Panc1 (cell line): ENCODE data around the gene CPLANE2. TPM values are rescaled to one million over a fixed set of nuclear protein-coding genes. Genes with fewer than 3 reads are reported as not detected.
"Not testable (repeated sequence)": the region's sequence is repeated elsewhere in the genome, so short reads cannot be mapped to it uniquely, and the experiment has no call there.

Experiments
- ATAC-seq: fragments of 200-7000 bp; cut with Tn5 transposase; 2 replicates; pipeline ENCODE4 v1.9.1; 2020; ENCODE audit warnings: mild to moderate bottlenecking, moderate library complexity
- BruUV-seq: library from RNA; stranded (reverse); fragments of 400-500 nt; replicated peaks from 2 replicates; lab custom pipeline; 2021; lab: Mats Ljungman, UMichigan
- CTCF ChIA-PET: fragments of 300-600 bp; sonication (Branson Sonifier 250); formaldehyde crosslinking; loops from one replicate; lab custom pipeline; 2022; ENCODE audit warnings: antibody characterized with exemption; lab: Charles Lee
- POLR2A ChIA-PET: fragments of 300-600 bp; sonication (Branson Sonifier 250); formaldehyde crosslinking; loops from one replicate; lab custom pipeline; 2022; ENCODE audit warnings: antibody characterized with exemption; lab: Charles Lee
- DNase-seq: peaks from one replicate; pipeline ENCODE4 v3.0.0-alpha.2; 2010; ENCODE audit warnings: low read depth, low spot score
- H3K27ac ChIP-seq: 2 replicates; pipeline ENCODE4 v1.5.1; 2011; ENCODE audit warnings: mild to moderate bottlenecking, low read length, inconsistent platforms
- H3K27me3 ChIP-seq: fragments of 200-500 bp; sonication (Bioruptor generic); 2 replicates; pipeline ENCODE4 v1.6.0; 2014; ENCODE audit warnings: low read length, inconsistent platforms; ENCODE audit not compliant: control insufficient read depth, insufficient read depth
- H3K36me3 ChIP-seq: fragments of 200-500 bp; sonication (Bioruptor generic); 2 replicates; pipeline ENCODE4 v1.5.1; 2014; ENCODE audit warnings: inconsistent platforms, mild to moderate bottlenecking, low read length, moderate library complexity; ENCODE audit not compliant: control insufficient read depth, insufficient read depth
- H3K4me1 ChIP-seq: 2 replicates; pipeline ENCODE4 v1.5.1; 2011; ENCODE audit warnings: inconsistent platforms, mild to moderate bottlenecking, low read length, moderate library complexity; ENCODE audit not compliant: control insufficient read depth, insufficient read depth
- H3K4me3 ChIP-seq, 2 experiments: 2 replicates each; pipeline ENCODE4 v1.5.1; 2011 to 2012; ENCODE audit warnings: low read depth in 2 of 2, low read length in 2 of 2, mild to moderate bottlenecking in 2 of 2, inconsistent platforms in 1 of 2, moderate library complexity in 1 of 2
- H3K9me3 ChIP-seq: fragments of 200-500 bp; sonication (Bioruptor generic); 2 replicates; pipeline ENCODE4 v1.5.1; 2014; ENCODE audit warnings: low read depth, mild to moderate bottlenecking, inconsistent platforms, low read length, moderate library complexity; ENCODE audit not compliant: control insufficient read depth, insufficient read depth
- CTCF ChIP-seq: fragments of 450-650 bp; IDR thresholded peaks from 2 replicates; pipeline ENCODE4 v1.5.1; 2017; ENCODE audit warnings: mild to moderate bottlenecking
- POLR2AphosphoS5 ChIP-seq: IDR thresholded peaks from 2 replicates; pipeline ENCODE4 v1.6.1; 2012; ENCODE audit warnings: mild to moderate bottlenecking, low read depth, low read length, moderate library complexity
- REST ChIP-seq, 2 experiments: IDR thresholded peaks; 2 replicates each; pipeline ENCODE4 v1.6.1; 2011 to 2012; ENCODE audit warnings: low read depth in 2 of 2, control low read depth in 1 of 2, low read length in 1 of 2, mild to moderate bottlenecking in 1 of 2, moderate library complexity in 1 of 2; ENCODE audit not compliant: insufficient read depth in 1 of 2
- SIN3A ChIP-seq: IDR thresholded peaks from 2 replicates; pipeline ENCODE4 v1.6.1; 2012; ENCODE audit warnings: low read depth, mild to moderate bottlenecking, low read length, moderate library complexity, borderline replicate concordance; ENCODE audit not compliant: insufficient read depth
- TCF7L2 ChIP-seq: IDR thresholded peaks from 2 replicates; pipeline ENCODE4 v1.6.1; 2011; ENCODE audit warnings: mild to moderate bottlenecking, low read depth, low read length, inconsistent platforms
- in situ Hi-C: cut with HindIII; loops from 2 replicates; pipeline ENCODE4 v1.10.0; 2016; ENCODE audit warnings: low sequenced_read_pairs, low pct_unique_long_range_greater_than_20kb
- intact Hi-C: fragments of 100-400 bp; cut with micrococcal nuclease; formaldehyde crosslinking; loops from one replicate; pipeline ENCODE4 v1.10.0; 2022; ENCODE audit not compliant: unreplicated experiment
- total RNA-seq: library from RNA; stranded (reverse); gene quantifications from one replicate; pipeline ENCODE4 v1.2.1, GENCODE V29; 2021; ENCODE audit not compliant: unreplicated experiment

The CPLANE2 gene
- total RNA-seq, 1 experiment from 2014 or later: 17.8 TPM

- Histone ChIP-seq H3K4me3 (no peak overlapping the region), H3K27ac (no peak overlapping the region), H3K9me3 (no peaks in the 10 kb centered on the region), H3K27me3 (no peaks in the 10 kb centered on the region), H3K36me3 (no peaks in the 10 kb centered on the region), H3K4me1 (no peaks in the 10 kb centered on the region)
- in situ Hi-C loops: no loop called here
- TF ChIP-seq TCF7L2: no peak
- no peak for TF ChIP-seq POLR2AphosphoS5
- no peak for TF ChIP-seq CTCF
- TF ChIP-seq REST (IDR thresholded peaks at IDR 0.05; ENCODE audit: insufficient read depth in 1 of 2, low read depth in 2 of 2, low read length in 1 of 2): no peak
- TF ChIP-seq SIN3A: no peak
- intact Hi-C loops: no loop called here
- CTCF ChIA-PET: no interaction called here
- POLR2A ChIA-PET: no interaction called here
- ATAC-seq: no peak
- no peak for DNase-seq
- BruUV-seq: no TSS peak
Observed at GRCh38 chr1:16226129-16226489, 10.9 kb downstream of the CPLANE2 start.

GRCh38 chr1:16224472-16224871, 12.5 kb downstream of the CPLANE2 start:
- no peak for TF ChIP-seq POLR2AphosphoS5
- TF ChIP-seq REST (IDR thresholded peaks at IDR 0.05; ENCODE audit: insufficient read depth in 1 of 2, low read depth in 2 of 2, low read length in 1 of 2): no peak
- TF ChIP-seq TCF7L2: no peak
- no peak for TF ChIP-seq CTCF
- TF ChIP-seq SIN3A: no peak
- DNase-seq: no peak
- H3K36me3 ChIP-seq: no peaks in the 10 kb centered on the region
- POLR2A ChIA-PET: no interaction called here
- H3K9me3 ChIP-seq: no peaks in the 10 kb centered on the region
- intact Hi-C loops: no loop called here
- in situ Hi-C loops: no loop called here
- H3K27ac ChIP-seq: no peak overlapping the region
- H3K27me3 ChIP-seq: no peaks in the 10 kb centered on the region
- no peak overlapping the region for H3K4me3 ChIP-seq
- ATAC-seq: no peak
- H3K4me1 ChIP-seq: no peaks in the 10 kb centered on the region
- CTCF ChIA-PET: no interaction called here
- no TSS peak for BruUV-seq

- DNase-seq, H3K36me3 ChIP-seq, H3K9me3 ChIP-seq, intact Hi-C loops, H3K4me1 ChIP-seq, H3K4me3 ChIP-seq, BruUV-seq, H3K27me3 ChIP-seq, POLR2A ChIA-PET, ATAC-seq, H3K27ac ChIP-seq, in situ Hi-C loops, CTCF ChIA-PET: not testable (repeated sequence)
Observed at GRCh38 chr1:16222716-16223115, 14.3 kb downstream of the CPLANE2 start.
